ENCODE results near the gene H2BK1. TPM values are rescaled to one million over a fixed set of nuclear protein-coding genes. Genes with fewer than 3 reads are reported as not detected.

H2BK1 gene
- total and polyA plus RNA-seq, 2 donors (not counting 1 experiment from before 2014, with no cell fraction given), result not detected

GRCh38 chr7:151240942-151241754 is 30.9 kb upstream of the H2BK1 start:
- no peak overlapping the region for H3K4me3 ChIP-seq (replicated peaks in 1 of 4; ENCODE audit: control extremely low read depth in 1 of 4, insufficient read depth in 1 of 4, low read depth in 3 of 4, low read length in 4 of 4)
- DNase-seq (ENCODE audit: low read depth in 2 of 2), result no peak
- peaks cover 13% of the 10 kb centered on the region for H3K4me1 ChIP-seq (ENCODE audit: control insufficient read depth, extremely low read depth, insufficient read depth, low read length)
- H3K27me3 ChIP-seq (ENCODE audit: control insufficient read depth, insufficient read depth, low read length), result no peaks in the 10 kb centered on the region
- H3K4me2 ChIP-seq (ENCODE audit: extremely low read depth, insufficient read depth, low read length), result no peak overlapping the region
- H3K9me3 ChIP-seq (ENCODE audit: control insufficient read depth, insufficient read depth, low read depth, low read length), result no peaks in the 10 kb centered on the region
- H3K9ac ChIP-seq (ENCODE audit: insufficient read depth, low read length), result no peak overlapping the region
- H2AFZ ChIP-seq (ENCODE audit: low read length), result no peak overlapping the region
- H4K20me1 ChIP-seq (ENCODE audit: control insufficient read depth, extremely low read depth, insufficient read depth, low read length), result no peaks in the 10 kb centered on the region
- H3K79me2 ChIP-seq (ENCODE audit: control insufficient read depth, insufficient read depth, low read length), result peaks cover 24% of the 10 kb centered on the region
- H3K27ac ChIP-seq (ENCODE audit: insufficient read depth, low read length), result no peak overlapping the region
- TF ChIP-seq CTCF (conservative IDR thresholded peaks at IDR 0.05 in 1 of 2, IDR thresholded peaks at IDR 0.05 in 1 of 2; ENCODE audit: low read depth in 1 of 2, low read length in 2 of 2) (no peak), EZH2 (IDR thresholded peaks at IDR 0.05; ENCODE audit: low read length, missing control alignments) (no peak)
- H3K36me3 ChIP-seq (ENCODE audit: control insufficient read depth, insufficient read depth, low read length), result peaks cover 32% of the 10 kb centered on the region

- no peak overlapping the region for H3K4me3 ChIP-seq (replicated peaks in 1 of 4; ENCODE audit: control extremely low read depth in 1 of 4, insufficient read depth in 1 of 4, low read depth in 3 of 4, low read length in 4 of 4)
- H3K36me3 ChIP-seq (ENCODE audit: control insufficient read depth, insufficient read depth, low read length), result peaks cover 34% of the 10 kb centered on the region
- H3K4me1 ChIP-seq (ENCODE audit: control insufficient read depth, extremely low read depth, insufficient read depth, low read length), result peaks cover 10% of the 10 kb centered on the region
- no peak overlapping the region for H3K9ac ChIP-seq (ENCODE audit: insufficient read depth, low read length)
- H3K27me3 ChIP-seq (ENCODE audit: control insufficient read depth, insufficient read depth, low read length), result no peaks in the 10 kb centered on the region
- TF ChIP-seq CTCF (conservative IDR thresholded peaks at IDR 0.05 in 1 of 2, IDR thresholded peaks at IDR 0.05 in 1 of 2; ENCODE audit: low read depth in 1 of 2, low read length in 2 of 2) (no peak), EZH2 (IDR thresholded peaks at IDR 0.05; ENCODE audit: low read length, missing control alignments) (no peak)
- H3K4me2 ChIP-seq (ENCODE audit: extremely low read depth, insufficient read depth, low read length), result no peak overlapping the region
- H3K79me2 ChIP-seq (ENCODE audit: control insufficient read depth, insufficient read depth, low read length), result peaks cover 30% of the 10 kb centered on the region
- H4K20me1 ChIP-seq (ENCODE audit: control insufficient read depth, extremely low read depth, insufficient read depth, low read length), result no peaks in the 10 kb centered on the region
- no peak overlapping the region for H3K27ac ChIP-seq (ENCODE audit: insufficient read depth, low read length)
- H3K9me3 ChIP-seq (ENCODE audit: control insufficient read depth, insufficient read depth, low read depth, low read length), result no peaks in the 10 kb centered on the region
- H2AFZ ChIP-seq (ENCODE audit: low read length), result no peak overlapping the region
- DNase-seq (ENCODE audit: low read depth in 2 of 2), result no peak
Measured at GRCh38 chr7:151240536-151240935, 30.2 kb upstream of the H2BK1 start.

- no peak overlapping the region for H3K27ac ChIP-seq (ENCODE audit: insufficient read depth, low read length)
- H3K79me2 ChIP-seq (ENCODE audit: control insufficient read depth, insufficient read depth, low read length), result peaks cover 36% of the 10 kb centered on the region
- no peak overlapping the region for H3K4me2 ChIP-seq (ENCODE audit: extremely low read depth, insufficient read depth, low read length)
- H3K4me3 ChIP-seq (replicated peaks in 1 of 4; ENCODE audit: control extremely low read depth in 1 of 4, insufficient read depth in 1 of 4, low read depth in 3 of 4, low read length in 4 of 4), result no peak overlapping the region
- no peaks in the 10 kb centered on the region for H4K20me1 ChIP-seq (ENCODE audit: control insufficient read depth, extremely low read depth, insufficient read depth, low read length)
- no peak overlapping the region for H3K9ac ChIP-seq (ENCODE audit: insufficient read depth, low read length)
- no peak for DNase-seq (ENCODE audit: low read depth in 2 of 2)
- no peak for TF ChIP-seq EZH2 (IDR thresholded peaks at IDR 0.05; ENCODE audit: low read length, missing control alignments)
- TF ChIP-seq CTCF (conservative IDR thresholded peaks at IDR 0.05 in 1 of 2, IDR thresholded peaks at IDR 0.05 in 1 of 2; ENCODE audit: low read depth in 1 of 2, low read length in 2 of 2), result no peak
- H3K27me3 ChIP-seq (ENCODE audit: control insufficient read depth, insufficient read depth, low read length), result no peaks in the 10 kb centered on the region
- H3K36me3 ChIP-seq (ENCODE audit: control insufficient read depth, insufficient read depth, low read length), result peaks cover 34% of the 10 kb centered on the region
- no peaks in the 10 kb centered on the region for H3K9me3 ChIP-seq (ENCODE audit: control insufficient read depth, insufficient read depth, low read depth, low read length)
- no peak overlapping the region for H2AFZ ChIP-seq (ENCODE audit: low read length)
- H3K4me1 ChIP-seq (ENCODE audit: control insufficient read depth, extremely low read depth, insufficient read depth, low read length), result peaks cover 6% of the 10 kb centered on the region
Measured at GRCh38 chr7:151239837-151240459, 29.7 kb upstream of the H2BK1 start.

Data from fibroblast of lung (primary cell).